Left lobe of liver (tissue), 2 donors: ENCODE results near the gene PLEKHA1. TPM values are rescaled to one million over a fixed set of nuclear protein-coding genes. Genes with fewer than 3 reads are reported as not detected.
A peak's percentile ranks its signal among the peaks of the same experiment; 100 is the strongest.

Source experiments
- ATAC-seq: fragments of 200-7000 bp; cut with Tn5 transposase; one replicate; pipeline ENCODE4 v1.9.1; 2020; ENCODE audit warnings: mild to moderate bottlenecking, moderate library complexity
- DNase-seq: peaks from one replicate; pipeline ENCODE4 v3.0.0-alpha.2; 2020; ENCODE audit warnings: low spot score
- total RNA-seq: library from RNA; stranded (reverse); gene quantifications from one replicate; pipeline ENCODE4 v1.2.1, GENCODE V29; 2021
- donor health status: DM: no; HTN: no; CAD: no; lungs with moderate emphysema.
- donor health status: DM: no; HTN: yes; CAD: no.

The PLEKHA1 gene
- 21.1 TPM for total RNA-seq

DNA sequence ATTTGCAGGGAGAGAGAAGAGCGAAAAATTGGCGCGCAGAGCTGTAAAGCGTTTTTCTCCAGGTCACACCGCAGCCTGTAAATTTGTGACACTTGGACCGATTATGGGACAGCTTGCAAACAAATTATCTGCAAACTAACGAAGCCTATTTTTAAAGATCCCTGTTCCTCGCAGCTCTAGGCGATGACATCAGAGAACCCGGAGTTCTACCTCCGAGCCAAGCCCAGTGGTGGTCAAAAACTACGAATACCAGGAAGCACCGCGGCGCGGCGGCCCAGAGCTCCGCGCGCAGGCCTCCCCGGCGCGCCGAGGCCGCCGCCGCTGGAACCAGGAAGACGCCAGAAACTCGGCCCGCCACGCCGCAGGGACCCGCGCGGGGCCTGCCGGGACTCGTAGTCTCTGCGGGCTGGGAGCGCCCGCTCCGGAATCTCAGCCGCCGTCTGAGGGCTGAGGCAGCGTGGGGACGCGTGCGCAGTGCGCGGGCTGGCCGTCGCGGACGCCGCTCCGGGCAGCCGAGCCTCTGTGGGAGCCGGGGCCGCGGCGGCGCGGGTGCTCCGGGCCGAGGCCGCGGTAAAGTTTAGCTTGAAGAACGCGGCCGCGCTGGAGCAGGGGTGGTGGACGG lies at the start of gene PLEKHA1:
TSS of gene PLEKHA1 (plus strand) at position 472 of the 622 bp plus-strand sequence. CDS start 18,493 bp downstream, outside the sequence.
- peak; percentile 92 for ATAC-seq
- peak; percentile 97 for DNase-seq

DNA sequence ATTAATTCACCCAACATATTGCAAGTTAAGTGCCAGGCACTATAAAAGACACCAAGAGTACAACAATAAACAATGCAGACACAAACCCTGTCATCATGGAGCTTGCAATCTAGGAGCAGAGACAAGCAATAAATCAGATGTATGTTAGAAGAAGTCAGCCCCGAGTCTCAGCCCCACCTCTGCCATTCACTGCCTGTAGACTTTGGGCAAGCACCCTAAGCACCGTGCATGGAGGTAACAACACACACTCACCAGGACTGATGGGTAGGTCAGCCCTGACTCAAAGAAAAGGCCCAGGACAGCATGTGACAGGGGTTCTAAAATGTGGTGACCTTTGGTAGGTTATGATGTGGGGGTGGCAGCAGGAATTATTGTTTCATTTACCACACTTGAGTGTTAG lies 49.3 kb upstream of the PLEKHA1 start:
- DNase-seq = no peak
- no peak for ATAC-seq

DNA sequence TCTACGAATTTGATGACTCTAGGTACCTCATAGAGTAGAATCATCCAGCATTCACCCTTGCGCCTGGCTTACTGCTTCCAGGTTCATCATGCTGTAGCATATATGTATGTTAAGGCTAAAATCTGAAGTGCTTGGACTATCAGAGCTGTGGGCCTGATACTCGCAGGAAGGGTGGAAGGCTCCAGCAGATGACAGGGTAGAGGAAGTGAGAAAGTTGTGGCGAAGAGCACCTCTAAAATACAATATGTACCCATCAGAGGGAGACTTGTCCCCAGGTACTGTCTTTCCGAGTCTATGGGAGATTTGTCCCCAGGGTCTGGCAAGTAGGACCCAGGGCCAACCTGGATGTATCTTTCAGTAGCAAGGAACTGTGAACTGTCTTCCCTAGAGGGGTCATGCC lies 48.1 kb upstream of the PLEKHA1 start:
- no peak for DNase-seq
- no peak for ATAC-seq

DNA sequence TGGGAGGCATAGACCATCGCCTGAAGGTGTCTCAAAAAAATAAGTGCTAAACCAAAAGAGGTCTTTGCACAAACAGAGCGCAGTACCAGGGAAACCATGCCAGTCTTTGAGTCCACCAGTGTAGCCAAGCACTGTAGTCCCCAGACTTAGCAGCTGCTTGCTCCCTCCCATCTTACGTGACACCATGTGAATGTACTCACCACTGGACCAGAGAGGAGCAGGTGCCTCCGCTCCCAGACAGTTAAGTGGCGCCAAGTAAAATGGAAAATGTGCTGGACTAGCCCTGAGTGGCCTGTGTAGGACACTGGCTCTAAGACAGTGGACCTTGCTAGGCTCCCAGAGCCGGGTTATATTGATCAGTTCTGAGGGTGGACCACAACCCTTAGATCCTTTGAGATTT lies 47.7 kb upstream of the PLEKHA1 start:
- ATAC-seq = no peak
- no peak for DNase-seq

DNA sequence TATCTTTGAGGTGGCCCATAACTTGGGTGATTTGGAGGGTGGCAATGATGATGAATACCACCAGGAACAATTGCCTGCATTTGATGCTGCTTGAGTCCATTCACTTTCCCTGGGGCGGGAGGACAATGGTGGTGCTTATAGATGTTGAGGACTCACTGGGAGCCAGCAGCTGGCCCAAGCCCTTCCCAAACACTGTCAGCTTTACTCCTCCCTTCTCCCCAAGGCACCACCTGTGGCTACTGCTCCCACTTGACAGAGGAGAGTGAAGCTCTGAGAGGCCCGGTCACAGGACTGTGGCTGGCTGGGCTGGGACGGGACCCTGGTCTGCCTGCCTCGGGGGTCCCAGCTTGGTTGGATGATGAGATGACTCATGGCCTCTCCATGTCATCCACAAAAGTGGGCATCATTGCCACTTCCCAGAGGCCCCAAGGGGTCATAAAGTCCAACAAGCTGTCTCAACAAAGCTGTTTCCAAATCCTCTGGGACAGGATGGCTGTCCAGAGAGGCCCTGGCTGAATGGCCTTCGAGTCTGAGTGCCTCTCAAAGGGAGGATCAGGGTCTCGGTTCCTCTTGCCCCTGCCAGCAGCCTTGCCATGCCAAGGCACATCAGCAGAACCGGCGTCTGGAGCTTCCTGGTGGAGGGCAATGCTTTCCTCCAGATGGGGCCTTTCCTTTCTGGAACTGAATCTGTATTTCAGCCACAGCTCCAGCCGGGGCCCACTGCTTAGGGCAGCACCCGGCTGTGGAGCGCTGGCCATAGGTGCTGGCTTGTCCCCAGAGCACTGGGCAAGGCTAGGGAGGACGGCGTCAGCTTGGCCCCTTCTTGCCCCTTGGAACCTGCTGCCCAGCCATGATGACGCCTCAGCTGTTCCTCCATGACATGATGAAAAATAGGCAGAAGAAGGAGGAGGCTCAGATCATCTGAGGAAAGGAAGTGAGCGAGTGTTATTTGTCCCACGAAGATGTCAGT lies 47.0 kb upstream of the PLEKHA1 start:
- no peak for DNase-seq
- no peak for ATAC-seq

DNA sequence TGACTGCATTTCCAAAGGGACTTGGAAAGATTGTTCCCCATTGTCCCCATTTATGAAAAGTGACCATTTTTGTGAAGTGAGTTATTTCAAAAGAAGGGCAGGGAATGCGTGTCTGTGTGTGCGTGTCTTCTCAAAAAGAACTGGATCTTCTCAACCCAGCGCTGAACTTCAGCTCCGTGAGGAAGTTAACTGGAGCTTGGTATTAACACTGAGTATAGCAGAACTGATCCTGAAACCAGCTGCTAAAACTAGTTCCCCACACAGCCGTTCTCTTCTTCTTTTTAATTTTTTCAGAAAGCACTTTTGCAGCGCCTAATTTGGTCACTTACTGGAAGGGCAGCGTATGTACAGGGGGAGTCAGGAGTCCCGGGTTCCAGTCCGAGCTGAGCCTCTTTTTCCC lies 45.8 kb upstream of the PLEKHA1 start:
- ATAC-seq (peak; percentile 39), DNase-seq (no peak)

DNA sequence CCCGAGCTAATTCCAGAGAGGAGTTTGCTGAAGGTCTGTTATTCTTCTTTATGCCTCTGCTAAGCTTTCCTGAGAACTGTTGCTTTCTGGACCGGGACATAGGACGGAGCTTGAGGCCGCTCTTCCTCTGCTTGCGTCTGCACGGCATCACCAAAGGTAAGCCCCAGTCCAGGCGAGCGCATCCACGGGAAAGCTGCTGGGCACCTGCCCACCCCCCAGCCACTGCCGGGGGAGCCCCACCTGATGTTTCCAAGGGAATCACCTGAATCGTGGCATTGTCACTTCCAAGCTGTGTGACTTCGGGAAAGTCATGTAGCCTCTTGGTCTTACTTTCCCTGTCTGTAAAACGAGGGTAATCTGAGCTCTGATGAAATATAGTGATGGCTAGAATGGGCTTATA lies 45.1 kb upstream of the PLEKHA1 start:
- no peak for DNase-seq
- no peak for ATAC-seq

DNA sequence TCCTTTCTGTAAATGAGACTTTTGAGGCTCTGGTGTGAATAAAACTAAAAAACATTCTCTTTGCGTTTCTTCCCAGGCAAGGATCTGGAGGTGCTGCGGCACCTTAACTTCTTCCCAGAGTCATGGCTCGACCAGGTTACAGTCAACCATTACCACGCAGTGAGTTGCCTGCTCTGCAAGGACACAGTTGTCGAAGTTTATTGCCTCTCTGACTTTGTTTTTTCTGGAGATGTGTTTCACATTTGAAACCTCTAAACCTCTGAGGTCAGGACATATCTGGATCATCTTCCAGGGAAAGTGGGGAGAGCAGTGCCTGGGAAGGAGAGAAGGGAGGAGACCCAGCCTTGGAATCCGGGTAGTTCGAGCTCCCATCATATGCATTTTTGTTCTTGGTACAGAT lies 43.4 kb upstream of the PLEKHA1 start:
- DNase-seq (no peak), ATAC-seq (no peak)

DNA sequence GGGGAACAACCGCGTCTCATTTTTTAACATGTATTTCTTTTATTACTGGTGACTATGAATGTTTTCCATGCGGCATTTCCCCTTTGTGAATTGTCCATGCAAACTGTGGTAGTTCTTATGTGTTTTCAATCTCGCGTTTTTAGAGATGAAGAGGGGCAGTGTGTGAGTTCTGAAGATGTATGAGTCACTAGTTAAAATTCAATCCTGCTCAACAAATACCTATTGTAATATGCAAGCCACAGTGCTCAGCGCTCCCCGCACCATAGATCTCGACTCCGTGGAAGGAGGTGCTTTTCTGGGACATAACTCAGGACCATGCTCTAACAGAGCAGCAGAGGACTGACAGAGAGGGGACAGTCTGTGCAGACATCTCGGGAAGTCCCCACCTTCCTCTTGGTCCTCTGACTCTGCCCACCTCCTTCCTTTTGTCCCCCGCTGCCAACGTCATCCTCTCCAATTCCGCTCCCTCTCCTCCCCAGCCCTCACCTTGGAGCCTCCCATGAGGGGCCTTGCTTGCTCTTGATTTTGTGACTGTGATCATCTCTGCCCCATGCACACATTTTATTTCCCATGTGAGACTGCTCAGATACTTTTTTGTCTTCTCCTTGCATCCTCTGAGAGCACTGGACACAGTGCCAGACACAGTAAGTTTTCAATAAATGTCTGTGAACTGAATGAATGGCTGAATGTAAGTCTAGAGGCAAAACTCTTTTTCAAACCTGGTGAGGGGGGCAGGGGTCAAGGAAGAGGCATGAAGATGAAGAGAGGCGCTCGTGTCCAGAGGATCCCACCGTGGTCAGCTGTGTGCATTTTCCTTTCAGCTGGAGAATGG lies 42.7 kb upstream of the PLEKHA1 start:
- no peak for DNase-seq

DNA sequence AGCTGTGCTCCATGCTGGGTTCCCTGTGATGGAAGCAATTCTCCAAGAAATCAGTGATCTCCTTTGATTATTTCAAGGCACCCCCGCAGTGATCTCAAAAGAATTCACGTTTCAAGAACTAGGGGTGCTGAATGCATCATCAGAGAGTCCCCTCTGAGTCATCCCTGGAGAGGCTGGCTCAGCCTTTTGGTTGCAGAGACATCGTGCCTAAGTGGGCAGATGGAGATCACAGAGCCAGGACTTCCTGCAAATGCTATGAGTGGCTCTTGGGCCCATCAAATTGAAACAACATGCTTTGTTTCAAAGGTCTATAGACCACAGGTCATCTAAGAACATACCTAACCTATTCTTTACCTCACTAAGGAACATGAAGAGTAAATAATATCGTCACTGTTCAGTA lies 41.5 kb upstream of the PLEKHA1 start:
- ATAC-seq (no peak), DNase-seq (no peak)

More for the DNA sequence above, 42.7 kb upstream of the PLEKHA1 start:
- ATAC-seq = no peak

DNA sequence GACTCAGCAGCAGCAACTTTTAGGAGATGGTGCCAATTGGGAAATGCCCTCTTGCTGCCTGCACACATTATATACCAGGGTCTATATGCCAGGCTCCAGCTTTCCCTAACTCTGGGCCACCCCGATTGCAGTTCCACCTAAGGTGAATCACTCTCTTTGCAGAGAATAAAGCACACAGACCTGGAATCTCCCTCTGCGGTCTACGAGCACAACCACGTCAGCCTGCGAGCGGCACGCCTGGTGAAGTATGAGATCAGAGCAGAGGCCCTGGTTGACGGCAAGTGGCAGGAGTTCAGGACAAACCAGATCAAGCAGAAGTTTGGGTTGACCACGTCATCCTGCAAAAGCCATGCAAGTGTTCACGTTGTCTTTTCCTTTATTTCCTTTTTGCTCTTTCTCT lies 38.2 kb upstream of the PLEKHA1 start:
- DNase-seq (no peak), ATAC-seq (no peak)

DNA sequence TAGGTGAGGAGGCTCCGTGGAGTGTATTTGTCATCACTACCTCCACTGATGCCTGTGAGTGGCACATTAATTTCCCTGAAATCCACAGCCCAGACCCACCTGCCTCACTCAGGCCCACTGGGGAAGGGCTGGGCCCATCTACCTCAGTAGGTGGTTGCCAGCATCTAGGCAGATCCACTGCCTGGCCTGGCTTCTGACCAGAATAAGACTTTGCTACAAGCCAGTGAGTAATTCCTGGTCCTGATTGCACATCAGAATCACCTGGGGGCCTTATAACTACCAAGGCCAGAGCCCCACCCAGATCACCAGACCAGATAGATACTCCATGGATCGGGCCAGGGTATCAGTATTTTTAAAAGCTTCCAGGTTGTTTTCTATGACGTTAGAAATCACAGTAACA lies 37.5 kb upstream of the PLEKHA1 start:
- DNase-seq (no peak), ATAC-seq (no peak)

DNA sequence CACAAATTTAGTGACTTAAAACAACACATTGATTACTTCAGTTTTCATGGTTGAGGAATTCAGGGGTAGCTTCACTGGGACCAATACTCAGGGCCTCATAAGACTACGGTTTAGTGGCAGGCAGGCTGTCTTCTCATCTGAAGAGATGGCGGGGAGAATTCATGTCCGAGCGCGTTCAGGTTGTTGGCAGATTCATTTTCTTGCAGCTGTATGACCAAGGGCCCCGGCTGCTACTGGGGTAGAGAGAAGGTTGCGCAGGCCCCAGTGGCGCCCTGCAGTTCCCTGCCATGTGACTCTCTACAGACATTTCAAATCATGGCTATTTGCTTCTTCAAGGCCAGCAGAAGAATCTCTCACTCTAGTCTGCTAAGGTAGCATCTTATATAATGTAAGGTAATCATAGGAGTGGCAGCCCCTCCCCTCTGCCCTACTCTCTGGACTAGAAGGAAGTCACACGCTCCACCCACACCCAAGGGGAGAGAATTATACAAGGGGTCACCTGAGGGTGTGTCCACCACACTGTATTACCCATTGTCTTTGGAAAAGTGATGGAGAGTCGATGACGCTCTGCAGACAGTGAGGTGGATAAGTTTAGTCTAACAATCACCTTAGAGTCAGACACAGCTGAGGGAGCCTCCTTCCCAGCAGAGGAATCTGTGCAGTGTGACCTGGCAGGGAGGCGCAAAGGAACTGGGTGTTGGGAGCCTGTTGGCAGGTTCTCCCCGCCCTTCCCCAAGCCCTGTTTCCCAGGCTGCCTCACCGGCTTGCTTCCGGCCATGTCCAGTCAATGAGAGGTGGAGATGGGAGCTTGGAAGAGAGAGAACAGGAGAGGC lies 35.7 kb upstream of the PLEKHA1 start:
- ATAC-seq (no peak), DNase-seq (no peak)

DNA sequence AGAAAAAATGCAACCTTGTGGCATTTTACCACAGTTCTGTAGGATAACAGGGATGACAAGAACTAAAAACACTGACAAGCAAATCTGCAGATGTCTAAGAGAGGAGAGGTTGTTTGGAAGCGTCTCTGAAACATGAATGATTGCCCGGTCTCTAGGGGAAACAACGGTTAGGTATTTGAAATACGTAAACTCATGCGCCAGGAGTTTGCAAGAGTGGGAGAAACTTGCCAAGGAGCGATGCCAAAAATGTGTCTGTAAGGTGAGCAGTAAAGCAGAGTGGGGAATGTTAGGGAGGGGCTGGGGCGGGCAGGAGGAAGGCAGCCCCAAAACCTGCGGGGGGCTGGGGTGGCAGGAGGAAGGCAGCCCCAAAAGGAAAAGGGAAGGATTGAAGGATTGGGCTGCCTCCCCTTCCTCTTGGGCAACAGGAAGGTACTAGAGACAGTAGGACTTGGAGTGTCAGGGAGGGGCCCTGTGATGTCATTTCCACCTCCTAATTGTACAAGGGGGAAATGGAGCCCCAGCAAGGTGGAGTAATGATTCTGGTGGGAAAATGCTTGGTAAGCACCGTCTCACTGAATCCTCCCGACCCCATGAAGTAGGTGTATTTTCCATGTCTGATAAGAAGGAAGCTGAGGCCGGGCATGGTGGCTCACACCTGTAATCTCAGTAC lies 33.2 kb upstream of the PLEKHA1 start:
- no peak for DNase-seq

DNA sequence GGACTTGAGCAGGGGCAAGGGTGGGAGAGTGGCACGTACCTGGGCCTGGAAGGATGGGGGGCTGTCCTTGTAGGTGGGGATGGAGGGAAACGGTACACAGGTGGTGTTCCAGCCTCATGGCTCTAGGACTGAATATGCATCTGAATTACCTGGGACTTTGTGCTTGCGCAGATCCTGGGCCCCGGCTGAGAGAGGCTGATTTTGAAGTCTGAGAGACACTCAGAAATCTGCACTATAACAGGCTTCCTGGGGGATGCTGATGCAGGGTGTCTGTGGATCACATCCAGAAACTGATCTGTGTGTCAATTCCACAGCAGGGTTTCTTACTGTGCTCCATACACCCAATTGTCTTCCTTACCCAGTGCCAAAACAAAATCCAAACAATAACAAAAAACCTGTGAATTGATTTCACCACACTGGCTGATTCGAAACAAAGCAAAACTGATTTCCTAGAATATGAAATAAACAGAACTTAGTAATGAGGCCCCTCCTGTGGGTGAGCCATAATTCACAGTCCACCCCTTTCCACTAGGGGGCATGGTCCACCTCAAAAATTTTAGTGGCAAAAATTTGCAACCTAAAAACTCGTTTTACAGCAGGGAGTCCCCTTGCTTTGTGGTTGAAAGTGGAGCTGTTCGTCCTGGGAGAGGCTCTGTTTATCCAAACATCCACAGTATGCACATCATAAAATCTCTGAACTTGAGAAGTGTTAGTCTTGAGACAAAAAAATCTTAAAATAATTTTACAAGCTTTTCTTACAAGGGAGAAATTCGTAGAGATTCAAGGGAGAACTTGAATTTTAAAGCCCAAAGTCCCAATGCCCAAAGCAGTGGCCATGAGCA lies 32.0 kb upstream of the PLEKHA1 start:
- DNase-seq = no peak
- ATAC-seq = peak; percentile 89

More for the DNA sequence above, 33.2 kb upstream of the PLEKHA1 start:
- no peak for ATAC-seq

DNA sequence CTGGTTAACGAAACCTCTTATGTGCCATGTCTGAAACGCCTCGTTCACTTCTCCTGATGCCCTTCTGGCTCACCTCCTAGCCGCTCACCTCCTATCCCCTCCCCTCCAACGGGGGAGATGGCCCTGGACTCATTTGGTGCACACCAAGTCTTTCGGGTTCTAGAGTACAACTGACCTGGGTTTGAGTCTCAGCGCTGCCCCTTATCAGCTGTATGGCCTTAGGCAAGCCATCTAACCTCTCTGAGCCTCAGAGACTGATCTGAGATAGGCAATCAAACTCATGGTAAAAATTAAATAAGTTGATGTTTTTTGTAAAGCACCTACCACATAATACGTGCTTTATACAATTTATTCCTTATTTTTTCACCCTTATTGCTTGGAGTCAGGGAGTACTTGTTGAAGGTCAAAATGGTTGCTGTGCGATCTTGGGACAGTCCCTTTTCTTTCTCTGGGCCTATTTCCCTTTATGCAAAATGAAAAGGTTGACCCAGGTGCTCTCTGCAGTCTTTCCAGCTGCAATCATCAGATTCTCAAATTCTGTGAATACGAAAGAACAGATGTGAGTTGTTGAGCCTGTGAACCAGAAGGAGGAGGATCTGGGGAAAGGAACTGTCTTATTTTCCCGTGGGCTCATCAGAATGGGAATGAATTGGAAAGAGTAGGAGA lies 31.2 kb upstream of the PLEKHA1 start:
- no peak for DNase-seq
- no peak for ATAC-seq

DNA sequence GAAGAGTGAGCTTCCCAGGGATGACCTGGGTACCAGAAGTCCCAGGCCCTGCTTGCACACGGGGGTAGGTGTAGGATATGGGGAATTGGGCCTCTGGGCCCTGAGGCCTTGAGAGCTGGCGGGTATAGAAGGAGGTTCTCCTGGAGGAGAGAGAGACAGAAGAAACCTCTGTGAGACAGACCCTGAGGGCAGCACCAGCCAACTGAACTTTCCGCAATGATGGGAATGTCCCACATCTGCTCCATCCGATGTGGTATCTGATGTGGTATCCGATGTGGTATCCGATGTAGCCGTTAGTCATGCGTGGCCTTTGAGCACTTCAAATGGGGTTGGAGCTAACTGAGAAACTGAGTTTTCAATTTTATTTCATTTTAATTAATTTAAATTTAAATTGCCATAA lies 30.6 kb upstream of the PLEKHA1 start:
- ATAC-seq (no peak), DNase-seq (no peak)

DNA sequence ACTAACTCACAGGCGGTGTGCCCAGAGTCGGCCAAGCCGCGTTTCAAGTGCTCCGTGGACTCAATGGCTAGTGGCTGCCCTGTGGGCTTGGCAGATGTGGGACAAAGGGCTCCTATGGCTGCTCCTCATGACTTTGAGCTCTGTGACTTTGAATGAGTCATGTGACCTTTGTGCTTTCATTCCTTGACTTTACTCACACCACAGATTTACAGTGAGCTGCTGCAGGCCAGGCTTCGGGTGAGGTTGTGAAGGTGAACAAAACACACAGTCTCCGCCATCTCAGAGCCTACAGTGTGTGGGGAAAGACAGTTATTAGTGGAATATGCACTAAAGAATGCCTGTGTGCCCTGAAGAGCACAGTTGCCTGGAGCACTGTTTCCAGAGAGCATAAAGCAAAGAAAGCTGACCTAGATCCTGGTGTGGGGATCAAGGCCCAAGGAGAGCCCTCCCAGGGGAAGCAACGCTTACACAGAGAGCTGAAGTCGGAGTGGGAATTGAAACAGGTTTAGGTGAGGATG lies 29.7 kb upstream of the PLEKHA1 start:
- ATAC-seq (peak; percentile 38), DNase-seq (no peak)
